Endothelial cell of umbilical vein (primary cell): ENCODE measurements around the gene SPTLC2. TPM values are rescaled to one million over a fixed set of nuclear protein-coding genes. Genes with fewer than 3 reads are reported as not detected.

Experiments
- BruUV-seq: library from RNA; stranded (reverse); fragments of 400-500 nt; replicated peaks from 2 replicates; lab custom pipeline; 2021; lab: Mats Ljungman, UMichigan
- CTCF ChIA-PET: fragments of 300-600, 350-600 bp; sonication (Branson Sonifier 250); formaldehyde crosslinking; loops from one replicate; lab custom pipeline; 2021; ENCODE audit warnings: antibody characterized with exemption, inconsistent platforms; lab: Charles Lee
- POLR2A ChIA-PET: fragments of 300-600, 350-600 bp; sonication (Branson Sonifier 250); formaldehyde crosslinking; loops from one replicate; lab custom pipeline; 2021; ENCODE audit warnings: antibody characterized with exemption, inconsistent platforms; lab: Charles Lee
- DNase-seq: peaks from one replicate; pipeline ENCODE4 v3.0.0-alpha.2; 2011; ENCODE audit warnings: low read depth, low spot score
- FAIRE-seq: peaks from 2 replicates; lab custom pipeline; 2011; peaks lifted over from hg19 to GRCh38; lab: Jason Lieb, UNC
- H2AFZ ChIP-seq: 2 replicates; pipeline ENCODE4 v1.6.0; 2012; ENCODE audit warnings: low read depth, low read length, control low read depth, inconsistent platforms
- H3K27ac ChIP-seq: 2 replicates; pipeline ENCODE4 v1.5.1; 2011; ENCODE audit warnings: low read depth, mild to moderate bottlenecking, control low read depth, low read length, moderate library complexity; ENCODE audit not compliant: insufficient read depth
- H3K27me3 ChIP-seq, 2 experiments: 2 replicates each; pipeline versions ENCODE4 v1.6.0 to v1.6.1; 2011; ENCODE audit warnings: low read length in 2 of 2, mixed read lengths in 1 of 2; ENCODE audit not compliant: control insufficient read depth in 2 of 2, insufficient read depth in 2 of 2
- H3K36me3 ChIP-seq, 2 experiments: 2 replicates in 1 of 2; 3 replicates in 1 of 2; pipeline ENCODE4 v1.5.1; 2011; ENCODE audit warnings: low read length in 2 of 2, mild to moderate bottlenecking in 1 of 2, moderate library complexity in 1 of 2; ENCODE audit not compliant: control insufficient read depth in 2 of 2, insufficient read depth in 2 of 2; ENCODE audit errors: extremely low read depth in 1 of 2
- H3K4me1 ChIP-seq: 3 replicates; pipeline ENCODE4 v1.5.1; 2011; ENCODE audit warnings: mild to moderate bottlenecking, low read length; ENCODE audit not compliant: control insufficient read depth, insufficient read depth; ENCODE audit errors: extremely low read depth
- H3K4me2 ChIP-seq: 2 replicates; pipeline ENCODE4 v1.6.1; 2011; ENCODE audit warnings: low read length, control low read depth, mixed read lengths; ENCODE audit not compliant: insufficient read depth
- H3K4me3 ChIP-seq, 3 experiments: fragments of 200-600 bp in 1 of 3; sonication (generic), shearing (Covaris generic) in 1 of 3; replicated peaks in 1 of 3; 2 replicates each; pipeline ENCODE4 v1.5.1; 2011 to 2016; ENCODE audit warnings: control low read depth in 3 of 3, low read length in 3 of 3, mild to moderate bottlenecking in 2 of 3, inconsistent platforms in 1 of 3, low read depth in 1 of 3, moderate library complexity in 1 of 3; ENCODE audit not compliant: insufficient read depth in 1 of 3
- H3K79me2 ChIP-seq: 2 replicates; pipeline ENCODE4 v1.6.0; 2012; ENCODE audit warnings: low read length, inconsistent platforms; ENCODE audit not compliant: control insufficient read depth, insufficient read depth
- H3K9ac ChIP-seq: replicated peaks from 2 replicates; pipeline ENCODE3; 2011; ENCODE audit warnings: low read length, control low read depth; ENCODE audit not compliant: insufficient read depth; ENCODE audit errors: extremely low read depth
- H3K9me1 ChIP-seq: replicated peaks from 3 replicates; pipeline ENCODE4 v1.6.0; 2011; ENCODE audit warnings: mild to moderate bottlenecking, low read length; ENCODE audit not compliant: control insufficient read depth, insufficient read depth; ENCODE audit errors: extremely low read depth
- H3K9me3 ChIP-seq: replicated peaks from 2 replicates; pipeline ENCODE4 v1.5.1; 2012; ENCODE audit warnings: low read length, inconsistent platforms; ENCODE audit not compliant: control insufficient read depth, insufficient read depth
- H4K20me1 ChIP-seq: replicated peaks from 2 replicates; pipeline ENCODE3; 2011; ENCODE audit warnings: mild to moderate bottlenecking, low read length; ENCODE audit not compliant: control insufficient read depth, insufficient read depth; ENCODE audit errors: extremely low read depth
- EZH2 ChIP-seq: IDR thresholded peaks from 2 replicates; pipeline ENCODE4 v1.6.1; 2012; ENCODE audit warnings: borderline replicate concordance, low read depth, mild to moderate bottlenecking, moderate library complexity, low read length, inconsistent platforms; ENCODE audit not compliant: severe bottlenecking
- FOS ChIP-seq: IDR thresholded peaks from 2 replicates; pipeline ENCODE4 v1.6.1; 2011; ENCODE audit warnings: mild to moderate bottlenecking, low read length, moderate library complexity, borderline replicate concordance; ENCODE audit not compliant: insufficient read depth
- GATA2 ChIP-seq: IDR thresholded peaks from 2 replicates; pipeline ENCODE4 v1.7.0; 2011; ENCODE audit warnings: low read depth, mild to moderate bottlenecking, moderate library complexity, mixed read lengths, low read length; ENCODE audit not compliant: insufficient read length, insufficient read depth
- JUN ChIP-seq: IDR thresholded peaks from 2 replicates; pipeline ENCODE4 v1.6.1; 2011; ENCODE audit warnings: borderline replicate concordance, low read depth; ENCODE audit not compliant: insufficient read length, insufficient read depth
- MYC ChIP-seq: IDR thresholded peaks from one replicate; pipeline ENCODE4 v1.6.1; 2011; ENCODE audit warnings: mild to moderate bottlenecking, low read depth, low read length
- POLR2A ChIP-seq: IDR thresholded peaks from 2 replicates; pipeline ENCODE4 v1.6.1; 2012; ENCODE audit warnings: low read depth, mild to moderate bottlenecking, control low read depth, low read length
- POLR2AphosphoS5 ChIP-seq: IDR thresholded peaks from 2 replicates; pipeline ENCODE4 v1.6.1; 2012; ENCODE audit warnings: low read depth, mild to moderate bottlenecking, control low read depth, low read length, moderate library complexity; ENCODE audit not compliant: insufficient read depth
- dilution Hi-C: fragments of 300-500 bp; cut with MboI; formaldehyde crosslinking; loops from one replicate; pipeline ENCODE4 v1.15.0; 2019; ENCODE audit warnings: low sequenced_read_pairs; ENCODE audit not compliant: extremely low pct_ligation_motif_present
- intact Hi-C: fragments of 100-400 bp; cut with micrococcal nuclease; formaldehyde crosslinking; loops from one replicate; pipeline ENCODE4 v1.10.0; 2022
- polyA plus RNA-seq, 4 experiments: library from polyadenylated mRNA; depleted of rRNA in 3 of 4; stranded (reverse) in 3 of 4; unstranded in 1 of 4; fragments of >200 nt; gene quantifications; 2 replicates each; pipeline versions ENCODE4 v1.2.1 to v1.2.3, GENCODE V29; 2011 to 2012; ENCODE audit warnings: missing spikeins in 1 of 4
- total RNA-seq: library from RNA; stranded (reverse); gene quantifications from 2 replicates; pipeline ENCODE4 v1.2.3, GENCODE V29; 2021
- TF ChIP-seq, protein P1 (sequence below), 2 donors: IDR thresholded peaks; 1 replicate in 1 of 2; 2 replicates in 1 of 2; pipeline ENCODE4 v1.5.1; 2011; ENCODE audit warnings: low read length in 2 of 2, mild to moderate bottlenecking in 2 of 2, moderate library complexity in 2 of 2, control low read depth in 1 of 2, inconsistent platforms in 1 of 2, low read depth in 1 of 2; ENCODE audit not compliant: insufficient read depth in 1 of 2; ENCODE audit errors: extremely low read depth in 1 of 2
- TF ChIP-seq, protein P2 (sequence below): IDR thresholded peaks from 2 replicates; pipeline ENCODE4 v1.6.1; 2011; ENCODE audit not compliant: insufficient read depth, insufficient read length

The SPTLC2 gene
- total and polyA plus RNA-seq, 2 donors (not counting 3 experiments of a cell fraction or from before 2014, with no cell fraction given): 19.1 to 71.3 TPM

DNA sequence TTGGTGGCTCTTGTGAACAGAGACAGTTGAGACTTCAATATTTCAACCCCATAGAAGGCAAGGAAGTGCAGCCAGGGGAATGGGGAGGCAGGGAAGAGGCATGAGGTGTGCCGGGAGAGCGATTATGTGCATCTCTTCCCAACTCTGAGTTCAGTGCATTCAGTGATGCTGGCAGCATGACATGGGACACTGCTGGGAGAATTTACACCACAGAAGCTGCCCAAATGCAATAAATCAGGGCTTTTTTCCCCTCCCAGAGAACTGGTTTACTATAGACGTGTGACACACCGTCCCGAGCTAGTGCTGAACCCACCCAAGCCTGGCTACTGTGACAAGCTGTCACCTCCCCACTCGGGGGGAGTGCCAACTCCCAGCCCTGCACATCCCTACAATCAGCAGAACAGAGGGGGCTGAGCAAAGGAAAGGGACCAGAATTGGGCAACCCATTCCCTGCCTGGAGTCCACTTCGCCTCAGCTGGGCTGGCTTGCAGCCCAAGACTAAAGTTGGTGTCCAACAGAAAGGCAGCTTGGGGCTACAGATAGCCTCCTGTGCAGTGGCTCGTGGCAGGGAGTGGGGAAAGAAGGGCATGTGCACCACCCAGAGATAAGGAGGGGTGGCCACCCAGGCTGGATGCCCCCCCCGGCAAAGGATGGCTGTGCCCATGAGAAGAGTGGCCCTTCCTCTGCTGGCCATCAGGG, 141.8 kb downstream of the SPTLC2 start:
- no peak overlapping the region for H2AFZ ChIP-seq
- no peaks in the 10 kb centered on the region for H3K9me3 ChIP-seq
- dilution Hi-C loops: no loop called here
- H3K9ac ChIP-seq: no peak overlapping the region
- CTCF ChIA-PET: interaction anchor here (1.8 kb wide), 2 partner anchors 15 to 77 kb away, joined by 5 to 6 read pairs; no protein-coding TSS in a partner anchor
- no TSS peak for BruUV-seq
- no peaks in the 10 kb centered on the region for H3K4me1 ChIP-seq
- H3K4me2 ChIP-seq: no peak overlapping the region
- no peaks in the 10 kb centered on the region for H4K20me1 ChIP-seq
- no peak for FAIRE-seq
- intact Hi-C loops: no loop called here
- DNase-seq: no peak
- H3K4me3 ChIP-seq: no peak overlapping the region
- H3K79me2 ChIP-seq: no peaks in the 10 kb centered on the region
- no peaks in the 10 kb centered on the region for H3K9me1 ChIP-seq
- H3K27me3 ChIP-seq: peaks cover 0 to 2% of the 10 kb centered on the region in 2 experiments
- H3K27ac ChIP-seq: no peak overlapping the region
- TF ChIP-seq JUN (no peak), POLR2A (no peak), GATA2 (no peak), MYC (no peak), EZH2 (no peak), POLR2AphosphoS5 (no peak), FOS (no peak)
- TF ChIP-seq, protein P1, sequence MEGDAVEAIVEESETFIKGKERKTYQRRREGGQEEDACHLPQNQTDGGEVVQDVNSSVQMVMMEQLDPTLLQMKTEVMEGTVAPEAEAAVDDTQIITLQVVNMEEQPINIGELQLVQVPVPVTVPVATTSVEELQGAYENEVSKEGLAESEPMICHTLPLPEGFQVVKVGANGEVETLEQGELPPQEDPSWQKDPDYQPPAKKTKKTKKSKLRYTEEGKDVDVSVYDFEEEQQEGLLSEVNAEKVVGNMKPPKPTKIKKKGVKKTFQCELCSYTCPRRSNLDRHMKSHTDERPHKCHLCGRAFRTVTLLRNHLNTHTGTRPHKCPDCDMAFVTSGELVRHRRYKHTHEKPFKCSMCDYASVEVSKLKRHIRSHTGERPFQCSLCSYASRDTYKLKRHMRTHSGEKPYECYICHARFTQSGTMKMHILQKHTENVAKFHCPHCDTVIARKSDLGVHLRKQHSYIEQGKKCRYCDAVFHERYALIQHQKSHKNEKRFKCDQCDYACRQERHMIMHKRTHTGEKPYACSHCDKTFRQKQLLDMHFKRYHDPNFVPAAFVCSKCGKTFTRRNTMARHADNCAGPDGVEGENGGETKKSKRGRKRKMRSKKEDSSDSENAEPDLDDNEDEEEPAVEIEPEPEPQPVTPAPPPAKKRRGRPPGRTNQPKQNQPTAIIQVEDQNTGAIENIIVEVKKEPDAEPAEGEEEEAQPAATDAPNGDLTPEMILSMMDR (IDR thresholded peaks at IDR 0.05; ENCODE audit: extremely low read depth in 1 of 2, insufficient read depth in 1 of 2, low read depth in 1 of 2, low read length in 2 of 2): no peak
- TF ChIP-seq, protein P2, sequence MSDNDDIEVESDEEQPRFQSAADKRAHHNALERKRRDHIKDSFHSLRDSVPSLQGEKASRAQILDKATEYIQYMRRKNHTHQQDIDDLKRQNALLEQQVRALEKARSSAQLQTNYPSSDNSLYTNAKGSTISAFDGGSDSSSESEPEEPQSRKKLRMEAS: no peak
- peaks cover 0 to under 1% of the 10 kb centered on the region in 2 experiments for H3K36me3 ChIP-seq
- POLR2A ChIA-PET: no interaction called here
